HCT116 (cell line): ENCODE data around the gene MBTPS1. TPM values are rescaled to one million over a fixed set of nuclear protein-coding genes. Genes with fewer than 3 reads are reported as not detected.

Source experiments
- ATAC-seq: fragments of 200-7000 bp; cut with Tn5 transposase; 2 replicates; pipeline ENCODE4 v1.9.1; 2020; ENCODE audit warnings: mild to moderate bottlenecking, moderate library complexity
- BruUV-seq: library from RNA; stranded (reverse); fragments of 400-500 nt; replicated peaks from 2 replicates; lab custom pipeline; 2021; lab: Mats Ljungman, UMichigan
- CTCF ChIA-PET: fragments of 300-600 bp; sonication (Branson Sonifier 250); formaldehyde crosslinking; loops from one replicate; lab custom pipeline; 2021; ENCODE audit warnings: antibody characterized with exemption; lab: Charles Lee
- POLR2A ChIA-PET: fragments of 300-600, 350-600 bp; sonication (Branson Sonifier 250); formaldehyde crosslinking; loops from one replicate; lab custom pipeline; 2021; ENCODE audit warnings: antibody characterized with exemption; lab: Charles Lee
- RAD21 ChIA-PET, 2 experiments: fragments of 300-600 bp; sonication (Branson Sonifier 250); formaldehyde crosslinking; loops; one replicate each; lab custom pipeline; 2023; ENCODE audit warnings: low total read pairs in 2 of 2; ENCODE audit not compliant: uncharacterized antibody in 2 of 2, unreplicated experiment in 2 of 2, low non-redundant PET in 1 of 2; lab: Charles Lee
- DNase-seq: peaks from one replicate; pipeline ENCODE4 v3.0.0-alpha.2; 2010; ENCODE audit warnings: low read depth, low spot score
- H2AFZ ChIP-seq: fragments of 200-600 bp; shearing (Covaris generic), sonication (generic); 2 replicates; pipeline ENCODE4 v1.6.1; 2017; ENCODE audit warnings: low read depth, mixed run types, mixed read lengths, antibody characterized with exemption, low read length; ENCODE audit not compliant: poor library complexity, severe bottlenecking
- H3K27ac ChIP-seq: 2 replicates; pipeline ENCODE4 v1.5.1; 2012; ENCODE audit warnings: low read depth, low read length
- H3K27me3 ChIP-seq: fragments of 200-600 bp; sonication (generic); 2 replicates; pipeline ENCODE4 v1.6.1; 2016; ENCODE audit warnings: mixed run types, low read length, mixed read lengths; ENCODE audit not compliant: insufficient read depth
- H3K36me3 ChIP-seq, 2 experiments: fragments of 200-500 bp in 1 of 2; fragments of 200-600 bp in 1 of 2; sonication (Bioruptor generic) in 1 of 2; sonication (generic) in 1 of 2; 2 replicates each; pipeline versions ENCODE4 v1.5.1 to v1.6.1; 2014 to 2016; ENCODE audit warnings: low read length in 2 of 2, inconsistent platforms in 1 of 2, mixed read lengths in 1 of 2, mixed run types in 1 of 2; ENCODE audit not compliant: insufficient read depth in 2 of 2, control insufficient read depth in 1 of 2
- H3K4me1 ChIP-seq, 2 experiments: fragments of 200-600 bp in 1 of 2; sonication (generic) in 1 of 2; 2 replicates each; pipeline versions ENCODE4 v1.5.1 to v1.6.1; 2012 to 2017; ENCODE audit warnings: low read length in 2 of 2, inconsistent platforms in 1 of 2, mild to moderate bottlenecking in 1 of 2, mixed read lengths in 1 of 2, mixed run types in 1 of 2, moderate library complexity in 1 of 2; ENCODE audit not compliant: insufficient read depth in 2 of 2, control insufficient read depth in 1 of 2
- H3K4me2 ChIP-seq: fragments of 200-600 bp; sonication (generic); 2 replicates; pipeline ENCODE4 v1.6.1; 2017; ENCODE audit warnings: mixed run types, low read length, mixed read lengths
- H3K4me3 ChIP-seq, 2 experiments: fragments of 200-600 bp in 1 of 2; sonication (generic) in 1 of 2; replicated peaks in 1 of 2; 2 replicates each; pipeline ENCODE4 v1.5.1; 2011 to 2016; ENCODE audit warnings: low read length in 2 of 2, control low read depth in 1 of 2, low read depth in 1 of 2, mild to moderate bottlenecking in 1 of 2, mixed read lengths in 1 of 2, mixed run types in 1 of 2
- H3K79me2 ChIP-seq: fragments of 200-600 bp; sonication (generic); 2 replicates; pipeline ENCODE4 v1.6.1; 2017; ENCODE audit warnings: mild to moderate bottlenecking, mixed run types, low read length, moderate library complexity, mixed read lengths; ENCODE audit not compliant: insufficient read depth
- H3K9ac ChIP-seq: fragments of 200-600 bp; sonication (generic); 2 replicates; pipeline ENCODE4 v1.6.1; 2016; ENCODE audit warnings: low read length, mixed read lengths
- H3K9me2 ChIP-seq: fragments of 200-600 bp; sonication (generic), shearing (Covaris generic); 2 replicates; pipeline ENCODE4 v1.6.1; 2017; ENCODE audit warnings: mixed run types, mild to moderate bottlenecking, moderate library complexity; ENCODE audit not compliant: insufficient read depth
- H3K9me3 ChIP-seq, 2 experiments: fragments of 200-500 bp in 1 of 2; fragments of 200-600 bp in 1 of 2; sonication (Bioruptor generic) in 1 of 2; sonication (generic) in 1 of 2; 2 replicates each; pipeline ENCODE4 v1.6.1; 2014 to 2017; ENCODE audit warnings: low read length in 2 of 2, mixed read lengths in 2 of 2, inconsistent platforms in 1 of 2, low read depth in 1 of 2, mild to moderate bottlenecking in 1 of 2, mixed run types in 1 of 2, moderate library complexity in 1 of 2; ENCODE audit not compliant: control insufficient read depth in 1 of 2, insufficient read depth in 1 of 2
- H4K20me1 ChIP-seq: fragments of 200-600 bp; sonication (generic), shearing (Covaris generic); 2 replicates; pipeline ENCODE4 v1.6.1; 2017; ENCODE audit warnings: mixed run types, mild to moderate bottlenecking, moderate library complexity; ENCODE audit not compliant: insufficient read depth
- EGR1 ChIP-seq: IDR thresholded peaks from 2 replicates; pipeline ENCODE4 v1.6.1; 2012; ENCODE audit warnings: low read depth
- EZH2 ChIP-seq: fragments of 200-600 bp; sonication (generic); IDR thresholded peaks from 2 replicates; pipeline ENCODE4 v1.6.1; 2017; ENCODE audit warnings: antibody characterized with exemption, mixed run types
- FOSL1 ChIP-seq: IDR thresholded peaks from 2 replicates; pipeline ENCODE4 v1.6.1; 2012; ENCODE audit warnings: low read depth
- POLR2AphosphoS5 ChIP-seq: IDR thresholded peaks from 2 replicates; pipeline ENCODE4 v1.6.1; 2011; ENCODE audit warnings: mild to moderate bottlenecking, low read depth, low read length, moderate library complexity
- RAD21 ChIP-seq: IDR thresholded peaks from 2 replicates; pipeline ENCODE4 v1.6.1; 2012; ENCODE audit warnings: low read depth, mild to moderate bottlenecking
- SIN3A ChIP-seq: IDR thresholded peaks from 2 replicates; pipeline ENCODE4 v1.6.1; 2012; ENCODE audit warnings: low read depth
- SP1 ChIP-seq: IDR thresholded peaks from 2 replicates; pipeline ENCODE4 v1.6.1; 2012; ENCODE audit warnings: low read depth
- SRF ChIP-seq: IDR thresholded peaks from 2 replicates; pipeline ENCODE4 v1.6.1; 2012; ENCODE audit warnings: low read depth
- TCF7L2 ChIP-seq: IDR thresholded peaks from 2 replicates; pipeline ENCODE4 v1.7.0; 2011; ENCODE audit warnings: borderline replicate concordance, inconsistent platforms; ENCODE audit not compliant: insufficient read depth, insufficient read length; ENCODE audit errors: extremely low read depth
- YY1 ChIP-seq: IDR thresholded peaks from 2 replicates; pipeline ENCODE4 v1.6.1; 2011; ENCODE audit warnings: low read length, low read depth, moderate library complexity, mild to moderate bottlenecking; ENCODE audit not compliant: insufficient replicate concordance; ENCODE audit errors: extremely low read depth
- ZFX ChIP-seq: fragments of 450-650 bp; IDR thresholded peaks from 2 replicates; pipeline ENCODE4 v1.6.1; 2017
- ZNF274 ChIP-seq: fragments of 200-500 bp; sonication (Bioruptor generic); IDR thresholded peaks from 2 replicates; pipeline ENCODE4 v1.6.1; 2014; ENCODE audit warnings: mild to moderate bottlenecking, low read depth, low read length, inconsistent platforms
- intact Hi-C: fragments of 100-400 bp; cut with micrococcal nuclease; formaldehyde crosslinking; loops from 2 replicates; pipeline ENCODE4 v1.10.0; 2022
- total RNA-seq: library from RNA; stranded (reverse); gene quantifications from one replicate; pipeline ENCODE4 v1.2.1, GENCODE V29; 2021; ENCODE audit not compliant: unreplicated experiment
- TF ChIP-seq, protein P1 (sequence below), 3 experiments: fragments of 200-600 bp in 1 of 3; sonication (generic) in 1 of 3; IDR thresholded peaks in 2 of 3; conservative IDR thresholded peaks in 1 of 3; 2 replicates each; pipeline ENCODE4 v1.5.1; 2012 to 2017; ENCODE audit warnings: low read depth in 2 of 3, low read length in 2 of 3, antibody characterized with exemption in 1 of 3, borderline replicate concordance in 1 of 3, control low read depth in 1 of 3, mild to moderate bottlenecking in 1 of 3, mixed read lengths in 1 of 3, mixed run types in 1 of 3, moderate library complexity in 1 of 3; ENCODE audit not compliant: insufficient read depth in 1 of 3
- TF ChIP-seq, protein P2 (sequence below): IDR thresholded peaks from 2 replicates; pipeline ENCODE4 v1.6.1; 2012
- TF ChIP-seq, protein P3 (sequence below): IDR thresholded peaks from 2 replicates; pipeline ENCODE4 v1.6.1; 2012; ENCODE audit warnings: low read depth
- TF ChIP-seq, protein P4 (sequence below): IDR thresholded peaks from 2 replicates; pipeline ENCODE4 v1.6.1; 2012

The MBTPS1 gene
- total RNA-seq, 1 experiment from 2014 or later = 111 TPM

DNA sequence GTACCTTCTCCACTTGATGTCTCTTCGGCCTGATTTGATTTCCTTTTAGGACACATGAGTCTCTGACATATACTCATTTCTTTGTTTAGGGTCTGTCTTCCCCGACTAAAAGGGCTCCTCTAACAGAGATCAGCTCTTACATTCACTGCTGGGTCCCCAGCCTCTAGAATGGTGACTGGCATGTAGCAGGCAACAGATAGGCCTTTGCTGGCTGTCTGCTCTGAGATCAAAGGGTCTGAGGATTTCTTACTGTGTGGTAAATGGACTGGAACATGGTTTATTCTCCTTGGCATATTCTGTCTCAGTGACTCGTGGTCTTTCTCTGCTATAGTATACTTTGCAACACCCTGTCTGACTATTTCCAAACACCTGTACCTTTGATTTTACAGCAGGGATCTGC lies 45.1 kb upstream of the MBTPS1 start:
- POLR2A ChIA-PET = no interaction called here
- intact Hi-C loops = no loop called here
- no peaks in the 10 kb centered on the region for H3K36me3 ChIP-seq
- no peaks in the 10 kb centered on the region for H4K20me1 ChIP-seq
- no peaks in the 10 kb centered on the region for H3K9me3 ChIP-seq
- no peak overlapping the region for H3K9ac ChIP-seq
- no peak overlapping the region for H3K27ac ChIP-seq
- peaks cover 16% of the 10 kb centered on the region; the same call in 1 of the 2 replicates for H3K27me3 ChIP-seq
- no peak overlapping the region for H2AFZ ChIP-seq
- BruUV-seq = no TSS peak
- RAD21 ChIA-PET = no interaction called here
- H3K4me1 ChIP-seq = no peaks in the 10 kb centered on the region
- H3K4me2 ChIP-seq = no peak overlapping the region
- 0 out of 2 replicates have a peak, but pooled peaks have one; percentile 6 for ATAC-seq
- no peak for DNase-seq
- CTCF ChIA-PET = no interaction called here
- no peaks in the 10 kb centered on the region for H3K79me2 ChIP-seq
- H3K4me3 ChIP-seq = no peak overlapping the region
- no peaks in the 10 kb centered on the region for H3K9me2 ChIP-seq
- TF ChIP-seq, protein P1, sequence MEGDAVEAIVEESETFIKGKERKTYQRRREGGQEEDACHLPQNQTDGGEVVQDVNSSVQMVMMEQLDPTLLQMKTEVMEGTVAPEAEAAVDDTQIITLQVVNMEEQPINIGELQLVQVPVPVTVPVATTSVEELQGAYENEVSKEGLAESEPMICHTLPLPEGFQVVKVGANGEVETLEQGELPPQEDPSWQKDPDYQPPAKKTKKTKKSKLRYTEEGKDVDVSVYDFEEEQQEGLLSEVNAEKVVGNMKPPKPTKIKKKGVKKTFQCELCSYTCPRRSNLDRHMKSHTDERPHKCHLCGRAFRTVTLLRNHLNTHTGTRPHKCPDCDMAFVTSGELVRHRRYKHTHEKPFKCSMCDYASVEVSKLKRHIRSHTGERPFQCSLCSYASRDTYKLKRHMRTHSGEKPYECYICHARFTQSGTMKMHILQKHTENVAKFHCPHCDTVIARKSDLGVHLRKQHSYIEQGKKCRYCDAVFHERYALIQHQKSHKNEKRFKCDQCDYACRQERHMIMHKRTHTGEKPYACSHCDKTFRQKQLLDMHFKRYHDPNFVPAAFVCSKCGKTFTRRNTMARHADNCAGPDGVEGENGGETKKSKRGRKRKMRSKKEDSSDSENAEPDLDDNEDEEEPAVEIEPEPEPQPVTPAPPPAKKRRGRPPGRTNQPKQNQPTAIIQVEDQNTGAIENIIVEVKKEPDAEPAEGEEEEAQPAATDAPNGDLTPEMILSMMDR (IDR thresholded peaks at IDR 0.05 in 2 of 3, conservative IDR thresholded peaks at IDR 0.05 in 1 of 3; ENCODE audit: borderline replicate concordance in 1 of 3, insufficient read depth in 1 of 3, low read depth in 2 of 3, low read length in 2 of 3) = no peak
- TF ChIP-seq FOSL1 (no peak), EZH2 (no peak), SRF (no peak), ZNF274 (no peak), EGR1 (no peak), SP1 (no peak), ZFX (no peak), SIN3A (no peak), POLR2AphosphoS5 (no peak), YY1 (no peak), RAD21 (no peak), TCF7L2 (no peak)
- TF ChIP-seq, protein P2, sequence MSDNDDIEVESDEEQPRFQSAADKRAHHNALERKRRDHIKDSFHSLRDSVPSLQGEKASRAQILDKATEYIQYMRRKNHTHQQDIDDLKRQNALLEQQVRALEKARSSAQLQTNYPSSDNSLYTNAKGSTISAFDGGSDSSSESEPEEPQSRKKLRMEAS = no peak
- TF ChIP-seq, protein P3, sequence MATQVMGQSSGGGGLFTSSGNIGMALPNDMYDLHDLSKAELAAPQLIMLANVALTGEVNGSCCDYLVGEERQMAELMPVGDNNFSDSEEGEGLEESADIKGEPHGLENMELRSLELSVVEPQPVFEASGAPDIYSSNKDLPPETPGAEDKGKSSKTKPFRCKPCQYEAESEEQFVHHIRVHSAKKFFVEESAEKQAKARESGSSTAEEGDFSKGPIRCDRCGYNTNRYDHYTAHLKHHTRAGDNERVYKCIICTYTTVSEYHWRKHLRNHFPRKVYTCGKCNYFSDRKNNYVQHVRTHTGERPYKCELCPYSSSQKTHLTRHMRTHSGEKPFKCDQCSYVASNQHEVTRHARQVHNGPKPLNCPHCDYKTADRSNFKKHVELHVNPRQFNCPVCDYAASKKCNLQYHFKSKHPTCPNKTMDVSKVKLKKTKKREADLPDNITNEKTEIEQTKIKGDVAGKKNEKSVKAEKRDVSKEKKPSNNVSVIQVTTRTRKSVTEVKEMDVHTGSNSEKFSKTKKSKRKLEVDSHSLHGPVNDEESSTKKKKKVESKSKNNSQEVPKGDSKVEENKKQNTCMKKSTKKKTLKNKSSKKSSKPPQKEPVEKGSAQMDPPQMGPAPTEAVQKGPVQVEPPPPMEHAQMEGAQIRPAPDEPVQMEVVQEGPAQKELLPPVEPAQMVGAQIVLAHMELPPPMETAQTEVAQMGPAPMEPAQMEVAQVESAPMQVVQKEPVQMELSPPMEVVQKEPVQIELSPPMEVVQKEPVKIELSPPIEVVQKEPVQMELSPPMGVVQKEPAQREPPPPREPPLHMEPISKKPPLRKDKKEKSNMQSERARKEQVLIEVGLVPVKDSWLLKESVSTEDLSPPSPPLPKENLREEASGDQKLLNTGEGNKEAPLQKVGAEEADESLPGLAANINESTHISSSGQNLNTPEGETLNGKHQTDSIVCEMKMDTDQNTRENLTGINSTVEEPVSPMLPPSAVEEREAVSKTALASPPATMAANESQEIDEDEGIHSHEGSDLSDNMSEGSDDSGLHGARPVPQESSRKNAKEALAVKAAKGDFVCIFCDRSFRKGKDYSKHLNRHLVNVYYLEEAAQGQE = no peak
- TF ChIP-seq, protein P4, sequence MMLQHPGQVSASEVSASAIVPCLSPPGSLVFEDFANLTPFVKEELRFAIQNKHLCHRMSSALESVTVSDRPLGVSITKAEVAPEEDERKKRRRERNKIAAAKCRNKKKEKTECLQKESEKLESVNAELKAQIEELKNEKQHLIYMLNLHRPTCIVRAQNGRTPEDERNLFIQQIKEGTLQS = no peak
- TF ChIP-seq, all 23 proteins: peak for 0
